Stimulated activated CD4-positive, alpha-beta T cell treated with anti-CD3 and anti-CD28 coated beads, Interleukin-2, amount 100 ng/mL, for 48 hours (primary cell): ENCODE data around the gene CIPC.

ENCODE experiments used
- DNase-seq, 2 donors: peaks; one replicate each; pipeline ENCODE4 v3.0.0-alpha.2; 2020

Gene CIPC

GRCh38 chr14:77104393-77104792, 6.3 kb downstream of the CIPC start:
- DNase-seq = no peak

GRCh38 chr14:77105145-77105939, 7.3 kb downstream of the CIPC start:
- no peak for DNase-seq

GRCh38 chr14:77106666-77107065, 8.6 kb downstream of the CIPC start:
- DNase-seq = no peak

DNA sequence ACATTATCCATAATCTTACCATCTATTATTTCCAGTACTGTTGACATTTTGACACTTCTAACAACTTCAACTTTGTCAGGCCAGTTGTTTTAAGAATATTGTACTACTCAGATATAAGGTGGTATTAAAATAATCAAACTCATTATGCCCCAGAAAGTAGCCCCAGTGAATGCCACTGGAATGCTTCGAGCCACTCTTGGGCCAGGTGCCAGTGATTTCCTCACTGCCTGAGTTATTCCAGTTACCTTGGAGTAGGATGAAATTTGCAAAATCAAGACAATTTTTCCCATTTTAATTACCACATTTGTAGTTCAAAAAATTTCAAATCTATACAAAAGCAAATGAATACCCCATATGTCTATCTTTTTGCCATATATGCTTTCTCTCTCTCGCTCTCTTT, 9.2 kb downstream of the CIPC start:
- DNase-seq = no peak

- no peak for DNase-seq
Measured at GRCh38 chr14:77108753-77109152, 10.7 kb downstream of the CIPC start.

GRCh38 chr14:77109656-77110055, 11.6 kb downstream of the CIPC start:
- no peak for DNase-seq

GRCh38 chr14:77110286-77110685, 12.2 kb downstream of the CIPC start:
- DNase-seq = no peak

DNA sequence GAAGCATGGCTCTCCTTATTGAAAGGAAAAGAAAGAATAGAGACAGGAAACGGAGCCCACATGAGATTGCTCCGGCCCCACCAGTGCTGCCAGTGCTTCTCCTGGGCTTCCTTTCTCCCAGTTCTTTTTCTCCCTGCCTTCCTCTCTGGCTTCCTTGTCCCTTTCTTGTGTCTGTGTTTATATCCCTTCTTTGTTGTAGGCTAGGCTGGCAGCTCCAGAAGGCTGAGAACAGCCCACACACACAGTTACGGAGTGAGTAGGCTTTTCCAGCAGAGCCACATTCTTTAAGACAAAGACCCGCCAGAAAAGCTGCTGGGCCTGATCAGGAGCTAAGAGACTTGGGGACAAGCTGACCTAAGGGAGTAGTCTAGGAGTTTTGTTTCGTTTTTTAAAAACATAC, 13.0 kb downstream of the CIPC start:
- no peak for DNase-seq

- DNase-seq = no peak
Measured at GRCh38 chr14:77113644-77114043, 15.6 kb downstream of the CIPC start.

DNA sequence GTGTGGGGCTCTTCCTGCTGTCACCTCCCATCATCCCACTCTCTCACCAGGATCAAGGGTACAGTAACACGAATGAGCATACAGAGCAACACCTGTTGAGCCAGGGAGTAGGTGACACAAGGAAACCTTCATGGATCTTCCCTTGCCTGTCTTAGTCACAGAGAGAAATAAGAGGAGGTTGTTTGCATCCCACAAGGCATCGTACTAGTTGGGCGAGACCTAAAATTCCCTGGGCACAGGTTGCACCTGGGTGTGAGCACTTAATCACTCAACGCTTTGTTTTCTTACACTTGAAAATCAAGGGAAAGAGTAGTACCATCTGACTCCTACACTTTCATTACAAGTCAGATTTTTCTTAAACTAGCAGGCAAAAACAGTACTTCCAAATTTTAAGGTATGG, 16.6 kb downstream of the CIPC start:
- no peak for DNase-seq

DNA sequence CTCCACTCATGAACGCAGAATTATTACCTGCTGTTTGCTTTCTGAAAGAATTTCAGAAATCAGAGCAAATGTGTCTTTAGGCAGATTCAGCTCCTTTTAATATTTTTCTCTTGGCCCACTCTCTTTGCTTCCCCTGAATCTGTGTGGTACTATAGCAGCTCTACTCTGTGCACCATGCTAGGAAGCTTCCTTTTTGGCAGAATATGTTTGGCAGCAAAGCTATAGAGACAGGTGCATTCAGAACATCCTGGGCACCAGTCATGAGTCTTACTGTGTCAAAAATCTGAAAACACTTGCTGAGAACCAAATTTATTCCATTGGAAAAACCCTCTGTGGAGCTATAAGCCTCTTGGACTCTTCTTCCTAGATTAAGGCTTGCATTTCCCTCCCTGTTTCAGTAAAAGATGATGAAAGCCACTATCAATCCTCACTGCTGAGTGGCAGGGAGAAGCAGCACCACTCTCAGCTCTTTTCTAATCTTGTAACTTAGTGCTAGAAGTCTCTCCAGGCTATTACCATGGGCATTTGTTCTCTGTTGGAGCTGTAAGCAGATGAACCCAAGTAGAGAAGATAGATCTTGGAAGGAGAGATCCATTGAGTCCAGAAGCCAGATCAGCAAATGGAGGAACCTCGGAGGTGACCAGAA, 18.2 kb downstream of the CIPC start:
- no peak for DNase-seq

DNA sequence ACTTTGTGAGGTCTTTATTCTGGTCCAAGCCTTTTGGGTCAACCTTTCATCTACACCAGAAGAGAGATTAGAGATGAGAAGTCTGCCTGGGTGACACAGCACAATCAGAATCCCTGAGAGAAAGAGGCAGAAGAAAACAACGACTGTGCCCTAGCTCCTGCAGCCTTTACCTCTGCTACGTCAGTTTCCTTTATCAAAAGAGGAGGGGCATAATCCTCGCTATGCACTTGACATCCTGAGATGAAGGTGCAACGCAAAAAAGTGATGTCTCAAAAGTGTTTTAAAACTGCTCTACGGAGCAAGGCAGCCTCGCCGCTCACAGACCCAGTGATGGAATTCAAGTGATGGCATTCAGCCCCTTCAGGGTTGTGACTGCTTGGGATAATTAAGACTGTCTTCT, 21.8 kb downstream of the CIPC start:
- DNase-seq = no peak

DNA sequence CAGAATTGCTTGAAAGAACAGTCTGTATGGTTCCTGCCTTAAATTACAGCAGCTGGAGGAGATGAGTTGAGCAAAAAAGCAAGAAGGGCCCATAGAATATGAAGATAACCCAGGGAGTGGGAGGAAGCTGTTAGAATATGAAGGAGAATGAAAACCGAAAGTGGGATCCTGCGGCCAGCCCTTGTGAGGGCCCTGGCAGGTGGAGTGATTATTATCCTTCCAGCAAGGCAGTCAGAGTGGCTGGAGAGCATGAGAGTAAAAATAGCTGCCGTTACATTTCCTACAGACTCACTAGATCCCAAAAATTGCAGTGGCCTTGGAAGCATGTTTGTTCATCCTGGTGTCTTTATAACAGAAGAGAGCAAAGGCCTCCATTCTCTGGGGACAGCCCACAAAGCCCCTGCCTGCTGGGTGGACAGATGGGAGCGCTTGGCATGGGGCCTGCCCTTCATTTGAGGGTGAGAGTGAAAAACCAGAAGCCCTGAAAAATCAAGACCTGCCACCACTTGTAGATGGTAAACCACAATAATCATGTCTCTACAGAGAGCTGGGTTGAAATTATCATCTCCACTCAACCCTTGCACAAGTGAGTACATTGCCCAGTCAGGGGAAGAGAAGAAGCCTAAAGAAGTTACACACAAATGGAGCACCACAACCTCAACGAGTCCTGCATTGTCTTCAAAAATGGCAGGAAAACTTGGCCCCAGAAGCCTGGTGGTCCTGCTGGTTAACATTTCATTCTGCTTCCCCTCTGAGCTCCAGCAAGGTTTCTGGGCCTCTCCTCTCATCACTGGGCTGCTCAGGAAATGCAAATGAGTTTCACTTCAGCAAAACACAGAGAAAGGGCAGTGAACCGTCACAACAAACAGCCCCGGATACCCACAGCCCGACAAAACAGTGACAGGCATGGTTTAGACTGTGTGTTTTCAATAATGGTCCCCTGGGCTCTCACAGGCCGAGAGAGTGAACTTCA, 23.0 kb downstream of the CIPC start:
- no peak for DNase-seq

- DNase-seq = no peak
Measured at GRCh38 chr14:77122526-77123125, 24.6 kb downstream of the CIPC start.

DNA sequence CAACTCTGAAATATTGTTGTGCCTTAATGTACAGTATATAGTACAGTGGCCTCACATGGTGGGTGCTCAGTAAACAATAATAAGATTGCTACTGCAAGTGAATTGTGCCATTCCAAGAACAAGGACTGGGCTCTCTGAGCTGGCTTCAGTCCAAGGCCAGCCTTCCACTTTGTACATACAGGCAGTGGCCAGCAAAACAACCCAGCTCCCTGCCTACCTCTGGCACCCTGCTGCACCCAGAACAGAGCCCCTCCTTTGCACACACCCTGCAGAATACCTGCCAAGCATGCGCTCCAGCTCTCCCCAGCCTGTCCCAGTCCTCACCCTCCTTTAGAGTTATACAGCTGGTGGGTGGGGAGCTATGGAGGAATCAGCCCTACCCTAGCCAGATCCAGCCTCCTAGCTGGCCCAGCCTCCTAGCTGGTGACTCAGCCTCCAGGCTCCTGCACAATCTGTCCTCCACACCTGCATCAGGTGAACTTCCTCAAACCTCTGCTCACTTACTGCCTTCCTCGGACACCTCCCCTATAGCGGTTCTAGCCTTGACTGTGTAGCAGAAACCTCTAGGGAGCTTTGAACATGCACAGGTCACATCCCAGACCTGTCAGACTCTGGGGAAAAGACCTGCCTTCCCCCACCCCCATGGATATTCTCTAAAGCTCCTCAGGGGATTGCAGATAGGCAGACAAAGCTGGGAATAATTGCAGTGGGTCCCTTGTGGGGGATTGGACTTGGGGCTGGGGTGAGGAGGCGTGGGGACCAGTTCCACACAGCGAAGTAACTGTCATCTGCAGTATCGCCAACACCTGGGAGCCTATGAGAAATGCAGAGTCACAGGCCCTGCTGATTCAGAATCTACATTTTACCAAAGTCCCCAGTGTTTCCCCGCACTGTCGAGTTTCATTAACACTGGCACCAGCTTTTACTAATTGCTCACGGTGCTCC, 25.6 kb downstream of the CIPC start:
- no peak for DNase-seq

GRCh38 chr14:77124345-77125280, 26.6 kb downstream of the CIPC start:
- peak; percentile 35 to 74 for DNase-seq

- no peak for DNase-seq
Measured at GRCh38 chr14:77125281-77125801, 27.3 kb downstream of the CIPC start.

DNA sequence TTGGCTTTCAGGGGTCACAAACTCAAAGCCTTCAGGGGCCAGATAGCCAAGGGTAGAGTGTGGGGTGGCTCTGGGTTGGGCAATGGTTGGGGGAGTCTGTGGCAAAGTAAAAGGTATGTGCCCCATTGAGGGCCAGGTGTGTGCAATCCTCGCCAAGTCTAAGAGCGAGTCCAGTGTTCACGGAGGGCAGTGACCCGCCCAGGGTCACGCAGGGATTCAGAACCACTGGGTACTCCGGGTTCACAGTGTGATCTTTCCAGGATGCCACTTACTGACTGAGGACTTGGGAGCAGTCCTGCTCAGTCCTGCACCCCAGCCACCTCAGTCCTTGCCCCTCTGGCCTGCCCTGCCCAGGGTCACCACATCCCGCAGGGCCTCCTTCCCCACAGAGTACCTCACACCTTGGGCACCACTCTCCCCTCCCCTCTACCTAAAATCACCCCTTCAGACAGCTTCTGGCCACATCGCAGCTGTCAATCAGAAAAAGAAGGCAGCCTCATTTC, 27.8 kb downstream of the CIPC start:
- no peak for DNase-seq

- DNase-seq = no peak
Measured at GRCh38 chr14:77126461-77126990, 28.5 kb downstream of the CIPC start.

GRCh38 chr14:77128414-77128891, 30.4 kb downstream of the CIPC start:
- no peak for DNase-seq
